GM21825 (cell line): Measurements from ENCODE around the gene C2CD4A.

Experiments used
- ATAC-seq: cut with Tn5 transposase; IDR thresholded peaks from one replicate; pipeline ENCODE4 v1.9.1; 2021; ENCODE audit warnings: mild to moderate bottlenecking, moderate library complexity; ENCODE audit not compliant: unreplicated experiment

The C2CD4A gene

GRCh38 chr15:62093809-62094208 is 27.0 kb downstream of the C2CD4A start:
- ATAC-seq = no peak

- ATAC-seq = no peak
Observed at GRCh38 chr15:62094388-62094787, 27.6 kb downstream of the C2CD4A start.

GRCh38 chr15:62099094-62099601 is 32.4 kb downstream of the C2CD4A start:
- ATAC-seq = no peak

- no peak for ATAC-seq
Observed at GRCh38 chr15:62103431-62103830, 36.7 kb downstream of the C2CD4A start.

GRCh38 chr15:62104401-62104800 is 37.6 kb downstream of the C2CD4A start:
- no peak for ATAC-seq

GRCh38 chr15:62104846-62105245 is 38.1 kb downstream of the C2CD4A start:
- no peak for ATAC-seq

GRCh38 chr15:62105266-62105665 is 38.5 kb downstream of the C2CD4A start:
- ATAC-seq = no peak

GRCh38 chr15:62106096-62106495 is 39.3 kb downstream of the C2CD4A start:
- ATAC-seq = no peak

- ATAC-seq = no peak
Observed at GRCh38 chr15:62107571-62108121, 40.9 kb downstream of the C2CD4A start.

GRCh38 chr15:62108411-62108810 is 41.6 kb downstream of the C2CD4A start:
- ATAC-seq = no peak

GRCh38 chr15:62109437-62109836 is 42.7 kb downstream of the C2CD4A start:
- ATAC-seq = no peak

GRCh38 chr15:62109982-62110851 is 43.4 kb downstream of the C2CD4A start:
- ATAC-seq = no peak

GRCh38 chr15:62112081-62112480 is 45.3 kb downstream of the C2CD4A start:
- ATAC-seq = no peak

- no peak for ATAC-seq
Observed at GRCh38 chr15:62112616-62113593, 46.1 kb downstream of the C2CD4A start.

GRCh38 chr15:62115847-62116246 is 49.1 kb downstream of the C2CD4A start:
- ATAC-seq = no peak

GRCh38 chr15:62118520-62119226 is 51.9 kb downstream of the C2CD4A start:
- ATAC-seq = no peak

GRCh38 chr15:62119227-62119864 is 52.6 kb downstream of the C2CD4A start:
- ATAC-seq = no peak

GRCh38 chr15:62119874-62120273 is 53.1 kb downstream of the C2CD4A start:
- no peak for ATAC-seq
